IPS-11a (cell line): ENCODE measurements around the gene MCM3AP.

Source experiments
- H3K4me3 ChIP-seq: one replicate; pipeline ENCODE4 v1.5.1; 2013; ENCODE audit warnings: low read depth, low read length, control low read depth

Gene MCM3AP

DNA sequence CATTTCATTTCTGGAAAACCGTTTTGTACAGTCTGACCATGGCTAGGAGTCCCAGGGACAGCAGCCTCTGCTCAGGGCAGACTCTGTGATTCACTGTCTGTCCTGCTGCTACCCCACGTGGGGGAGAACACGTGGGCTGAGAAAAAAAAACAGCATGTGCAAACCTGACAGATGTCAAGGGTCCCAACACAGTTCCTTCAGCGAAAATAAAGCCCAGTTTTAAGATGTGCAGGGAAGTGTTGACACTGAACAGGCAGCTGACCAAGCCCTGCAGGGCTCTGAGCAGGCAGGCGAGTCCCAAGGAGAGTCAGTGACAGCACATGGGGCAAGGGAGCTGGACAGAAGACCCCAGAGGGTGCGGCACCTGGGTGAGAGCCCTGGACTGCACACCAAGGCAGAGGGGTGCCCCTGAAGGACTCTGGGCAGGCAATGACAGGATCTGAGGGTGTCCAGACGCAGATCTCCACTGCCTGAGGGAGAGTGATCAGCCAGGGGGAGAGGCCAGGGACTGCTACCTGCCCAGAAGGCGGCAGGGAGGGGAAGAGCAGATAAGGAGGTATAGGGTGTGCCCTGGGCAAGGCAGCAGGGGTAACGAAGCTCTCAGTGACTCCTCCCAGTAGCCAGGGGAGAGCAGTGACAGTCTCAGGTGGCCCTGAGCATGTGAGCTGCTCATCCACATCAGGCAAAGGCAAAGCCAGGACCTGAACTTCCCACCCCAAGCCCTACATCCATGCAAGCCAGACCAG is 96.0 kb downstream of the MCM3AP start:
- H3K4me3 ChIP-seq = no peak overlapping the region

DNA sequence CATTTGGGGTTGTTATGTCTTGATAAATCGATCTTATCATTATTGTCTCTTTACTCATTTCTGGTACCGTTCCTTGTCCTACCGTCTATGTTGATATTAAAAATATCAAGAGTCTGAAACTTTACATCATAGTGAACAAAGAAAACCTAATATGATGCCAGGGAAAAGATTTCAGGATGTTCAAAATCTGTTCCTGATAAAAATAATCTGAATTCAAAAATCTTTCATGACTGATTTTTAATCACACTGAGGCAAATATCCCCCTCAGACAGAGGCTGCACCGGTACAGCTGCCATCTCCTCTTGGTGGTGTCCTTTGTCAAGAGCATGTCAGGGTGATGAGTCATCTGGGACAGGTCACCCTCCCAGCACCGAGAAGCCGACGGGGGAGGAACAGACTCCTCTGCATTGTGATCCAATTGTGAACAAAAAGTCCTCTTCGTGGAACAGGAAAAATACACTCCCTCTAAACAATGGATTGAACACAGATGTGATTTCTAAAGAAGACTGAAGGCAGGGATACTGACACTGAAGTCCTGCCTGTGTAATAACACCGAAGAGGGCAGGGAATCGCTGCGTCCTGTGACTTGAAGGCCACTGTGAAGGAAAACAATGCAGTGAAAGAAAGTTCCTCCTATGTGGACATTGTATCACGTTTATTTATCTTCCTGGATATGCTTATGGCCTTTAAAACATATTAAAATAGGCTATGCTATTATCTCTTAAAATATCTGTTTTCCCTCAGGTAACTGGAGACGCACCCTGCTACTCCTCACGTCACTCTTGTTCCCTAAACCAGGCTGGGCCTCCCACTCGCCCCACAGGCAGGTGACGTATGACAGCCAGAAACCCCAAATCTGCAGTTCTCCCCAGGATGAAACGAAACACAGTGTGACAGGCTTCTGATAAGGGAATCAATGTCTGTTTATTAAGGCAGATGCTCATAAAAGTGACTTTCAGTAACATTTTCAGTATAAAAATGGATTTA is 96.9 kb downstream of the MCM3AP start:
- no peak overlapping the region for H3K4me3 ChIP-seq

DNA sequence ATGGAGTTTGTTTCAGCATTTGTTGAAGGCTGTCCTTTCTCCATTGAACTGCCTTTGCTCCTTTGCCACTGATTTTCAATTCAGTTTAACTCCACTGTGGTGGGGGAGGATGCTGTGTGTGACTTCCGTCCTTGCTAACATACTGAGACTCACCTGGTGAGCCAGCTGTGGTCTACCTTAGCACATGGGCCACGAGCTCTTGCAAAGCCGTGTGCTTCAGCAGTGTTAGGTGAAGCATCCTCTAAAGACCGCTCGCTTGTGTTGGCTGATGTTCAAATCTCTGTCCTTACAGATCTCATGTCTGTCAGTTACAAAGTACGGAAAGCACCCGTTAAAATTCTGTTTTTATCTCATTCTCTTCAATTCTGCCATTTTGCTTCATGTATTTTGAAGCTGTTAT is 97.6 kb downstream of the MCM3AP start:
- H3K4me3 ChIP-seq = no peak overlapping the region

DNA sequence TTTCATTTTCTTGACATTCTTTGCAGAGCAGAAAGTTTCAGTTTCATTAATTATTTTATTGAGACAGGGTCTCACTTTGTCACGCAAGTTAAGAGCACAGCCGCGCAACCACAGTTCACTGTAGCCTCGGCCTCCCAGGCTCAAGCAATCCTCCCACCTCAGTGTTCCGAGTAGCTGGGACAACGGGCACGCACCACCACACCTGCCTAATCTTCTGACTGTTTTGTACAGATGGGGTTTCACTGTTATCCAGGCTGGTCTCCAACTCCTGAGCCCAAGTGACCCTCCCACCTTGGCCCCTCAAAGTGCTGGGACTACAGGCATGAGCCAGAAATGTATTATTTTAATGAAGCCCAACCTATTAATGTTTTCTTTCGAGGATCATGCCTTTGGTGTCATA is 98.2 kb downstream of the MCM3AP start:
- H3K4me3 ChIP-seq = no peak overlapping the region

DNA sequence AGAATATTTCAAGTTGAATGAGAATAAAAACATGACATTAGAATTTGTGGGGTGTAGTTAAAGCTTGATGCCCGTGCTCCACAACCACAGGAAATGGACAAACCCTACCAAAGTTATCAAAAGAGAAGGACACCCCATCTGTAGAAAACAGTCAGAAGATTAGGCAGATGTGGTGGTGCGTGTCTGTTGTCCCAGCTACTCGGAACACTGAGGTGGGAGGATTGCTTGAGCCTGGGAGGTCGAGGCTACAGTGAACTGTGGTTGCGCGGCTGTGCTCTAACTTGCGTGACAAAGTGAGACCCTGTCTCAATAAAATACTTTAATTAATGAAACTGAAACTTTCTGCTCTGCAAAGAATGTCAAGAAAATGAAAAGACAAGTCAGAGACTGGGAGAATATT is 99.7 kb downstream of the MCM3AP start:
- H3K4me3 ChIP-seq = no peak overlapping the region
